G401 (cell line): ENCODE data around the gene LSP1. TPM values are rescaled to one million over a fixed set of nuclear protein-coding genes. Genes with fewer than 3 reads are reported as not detected.

Experiments
- DNase-seq: peaks from one replicate; pipeline ENCODE4 v3.0.0-alpha.2; 2015; ENCODE audit warnings: low spot score
- in situ Hi-C: cut with HindIII; loops from 2 replicates; pipeline ENCODE4 v1.10.0; 2016; ENCODE audit warnings: low sequenced_read_pairs, mixed read lengths
- total RNA-seq: library from RNA; depleted of rRNA; stranded (reverse); fragments of >200 nt; shearing (Covaris generic); gene quantifications from 2 replicates; pipeline ENCODE4 v1.2.3, GENCODE V29; 2014

LSP1 gene
- total RNA-seq, 1 experiment from 2014 or later = 0.20 TPM

DNA sequence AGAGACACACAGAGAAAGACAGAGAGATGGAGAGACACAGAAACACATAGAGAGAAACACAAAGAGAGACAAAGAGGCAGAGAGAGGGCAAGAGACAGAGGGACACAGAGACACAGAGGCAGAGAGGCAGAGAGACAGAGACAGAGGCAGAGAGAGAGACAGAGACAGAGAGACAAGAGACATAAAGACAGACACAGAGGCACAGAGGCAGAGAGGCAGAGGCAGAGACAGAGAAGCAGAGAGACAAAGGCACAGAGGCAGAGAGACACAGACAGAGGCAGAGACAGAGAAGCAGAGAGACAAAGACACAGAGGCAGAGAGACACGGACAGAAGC lies 7.8 kb upstream of the LSP1 start:
- in situ Hi-C loops = no loop called here
- no peak for DNase-seq

DNA sequence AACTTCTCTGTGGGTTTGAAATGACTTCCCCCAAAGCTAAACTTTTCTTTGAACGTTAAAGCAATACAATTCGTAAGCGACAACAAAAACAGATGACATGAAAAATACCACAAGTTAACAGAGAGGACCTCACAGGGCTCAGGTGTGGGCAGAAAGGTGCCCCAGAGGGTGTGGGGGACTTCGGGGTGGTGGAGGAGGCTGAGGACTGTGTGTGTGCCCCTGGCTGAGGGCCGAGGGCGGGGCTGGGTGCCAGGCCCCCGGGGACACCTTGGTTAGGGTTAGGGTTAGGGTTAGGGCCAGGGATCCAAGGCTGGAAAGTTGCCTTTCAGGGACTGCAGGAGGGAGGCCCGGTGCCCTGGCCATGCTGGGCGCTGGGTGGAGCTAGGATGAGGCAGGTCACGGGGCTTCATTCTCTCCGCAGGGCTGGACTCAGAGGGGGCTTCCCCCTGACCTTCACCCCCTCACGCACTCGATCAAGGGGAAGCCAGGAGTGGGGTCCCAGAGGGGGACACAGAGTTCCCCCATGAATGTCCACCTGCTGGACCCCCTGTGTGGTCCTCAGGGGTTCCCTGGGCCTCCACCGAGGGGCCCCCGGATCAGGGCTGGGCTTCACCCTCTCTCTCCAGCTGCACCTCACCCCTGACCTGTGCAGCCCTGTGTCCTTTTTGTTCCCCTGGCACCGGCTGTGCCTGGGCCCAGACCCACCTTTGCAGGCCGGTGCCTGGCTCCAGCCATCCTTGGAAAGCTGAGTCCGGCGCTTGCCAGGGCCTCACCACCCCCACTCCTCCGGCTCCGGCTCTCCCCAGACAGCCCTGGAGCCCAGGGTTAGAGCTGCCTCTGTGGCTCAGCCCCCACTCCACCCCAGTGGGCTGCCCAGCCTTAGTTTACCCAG lies 7.1 kb upstream of the LSP1 start:
- in situ Hi-C loops = no loop called here
- DNase-seq = no peak

- in situ Hi-C loops = no loop called here
- no peak for DNase-seq
Observed at GRCh38 chr11:1846453-1846932, 6.4 kb upstream of the LSP1 start.

DNA sequence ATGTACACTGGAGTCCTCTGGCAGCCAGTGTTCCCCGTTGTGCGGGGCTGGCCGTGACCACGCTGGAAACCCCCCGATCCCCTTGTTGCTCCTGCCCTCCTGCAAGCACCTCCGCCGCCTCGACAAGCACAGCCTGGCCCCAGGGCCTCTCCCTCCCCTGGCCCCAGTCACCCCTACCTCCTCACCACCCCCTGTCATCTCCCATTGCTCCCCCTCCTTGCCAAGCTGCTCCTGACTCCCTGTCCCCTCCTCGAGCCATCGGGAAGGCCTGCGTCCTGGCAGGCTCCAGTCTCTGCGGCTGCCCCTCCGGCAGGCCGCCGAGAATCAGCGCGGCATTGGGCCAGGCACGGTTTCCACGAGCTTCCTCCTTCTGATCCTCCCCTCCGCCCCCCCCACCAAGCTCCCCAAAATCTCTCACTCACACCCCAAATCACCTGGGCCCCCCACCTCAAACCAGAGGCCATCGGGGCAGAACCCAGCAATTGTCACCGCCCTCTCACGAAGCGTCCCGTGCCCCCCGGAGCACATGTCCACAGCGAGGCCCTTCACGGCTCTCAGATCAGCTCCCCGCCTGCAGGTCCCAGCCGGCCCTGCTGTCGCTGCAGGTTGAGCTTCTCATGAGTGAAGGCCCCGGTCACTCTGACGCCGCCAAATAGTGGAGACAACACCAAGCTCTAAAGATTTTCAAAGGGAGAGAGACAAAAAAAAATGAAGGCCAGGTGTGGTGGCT lies 5.7 kb upstream of the LSP1 start:
- in situ Hi-C loops = no loop called here
- DNase-seq = no peak

GRCh38 chr11:1847926-1848639 lies 4.8 kb upstream of the LSP1 start:
- DNase-seq = no peak
- in situ Hi-C loops = no loop called here

- in situ Hi-C loops = no loop called here
Observed at GRCh38 chr11:1848640-1849430, 4.0 kb upstream of the LSP1 start.

GRCh38 chr11:1851468-1852180 lies 1.3 kb upstream of the LSP1 start:
- in situ Hi-C loops = no loop called here
- DNase-seq = no peak

More at GRCh38 chr11:1848640-1849430, 4.0 kb upstream of the LSP1 start:
- no peak for DNase-seq

- in situ Hi-C loops = no loop called here
Observed at GRCh38 chr11:1852271-1852876, 510 bp upstream of the LSP1 start.

DNA sequence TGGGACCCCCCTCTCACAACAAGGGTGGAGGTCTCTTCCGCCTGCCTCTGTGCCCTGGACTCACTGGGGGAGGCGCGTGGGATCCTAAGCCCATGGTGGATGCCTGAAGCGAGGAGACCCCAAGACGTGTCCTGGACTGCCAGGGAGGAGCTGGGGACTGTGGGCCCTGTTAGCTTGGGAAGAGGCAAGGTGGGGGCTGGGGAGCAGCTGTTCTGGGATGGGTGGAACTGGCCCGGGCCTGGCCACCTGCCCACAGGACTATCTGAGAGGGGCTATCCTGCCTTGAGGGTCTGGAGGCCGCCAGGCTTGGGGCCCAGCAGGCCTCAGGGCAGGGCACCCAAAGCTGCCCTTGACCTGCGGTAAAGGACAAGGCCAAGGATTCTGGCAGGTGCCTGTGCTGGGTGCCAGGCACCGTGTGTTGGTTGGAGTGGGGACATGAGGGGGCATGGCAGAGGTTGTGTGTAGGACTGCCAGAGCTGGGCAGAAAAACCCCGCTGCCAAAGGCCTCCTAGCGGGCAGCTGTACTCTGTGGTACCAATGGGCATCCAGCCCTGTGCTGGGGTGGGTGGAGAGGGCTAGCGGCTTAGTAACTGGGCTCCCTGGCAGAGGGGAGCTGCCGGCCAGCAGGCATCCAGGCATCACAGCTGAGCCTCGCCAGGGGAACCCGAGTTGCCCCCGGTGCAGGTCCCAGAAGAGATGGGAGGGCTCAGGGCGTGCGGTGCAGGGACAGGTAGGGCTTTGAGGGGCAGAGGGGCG lies 670 bp downstream of the LSP1 start:
- DNase-seq = no peak
- in situ Hi-C loops = no loop called here

More at GRCh38 chr11:1852271-1852876, 510 bp upstream of the LSP1 start:
- no peak for DNase-seq

- in situ Hi-C loops = no loop called here
- DNase-seq = no peak
Observed at GRCh38 chr11:1854132-1854948, 1.5 kb downstream of the LSP1 start.

GRCh38 chr11:1854949-1855885 lies 2.3 kb downstream of the LSP1 start:
- in situ Hi-C loops = no loop called here
- DNase-seq = no peak

DNA sequence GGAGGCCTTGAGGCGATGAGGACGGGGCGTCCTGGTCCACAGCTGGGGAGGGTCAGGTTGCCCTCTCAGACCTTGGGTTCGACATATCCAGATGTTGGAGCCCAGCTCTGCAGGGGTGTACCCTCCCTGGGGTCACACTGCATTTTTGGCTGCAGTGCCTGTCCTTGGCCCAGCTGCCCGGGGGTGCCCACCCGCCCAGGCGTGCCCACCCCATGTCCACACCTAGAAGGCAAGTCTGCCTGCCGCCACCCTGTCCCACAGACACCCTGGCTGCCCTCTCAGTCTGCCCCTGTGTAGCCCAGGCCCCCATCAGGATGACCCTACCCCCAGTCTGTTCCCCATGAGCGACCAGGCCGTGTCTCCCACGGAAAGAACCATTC lies 3.0 kb downstream of the LSP1 start:
- in situ Hi-C loops = no loop called here
- DNase-seq = no peak

GRCh38 chr11:1856306-1857005 lies 3.6 kb downstream of the LSP1 start:
- no peak for DNase-seq
- in situ Hi-C loops = no loop called here

DNA sequence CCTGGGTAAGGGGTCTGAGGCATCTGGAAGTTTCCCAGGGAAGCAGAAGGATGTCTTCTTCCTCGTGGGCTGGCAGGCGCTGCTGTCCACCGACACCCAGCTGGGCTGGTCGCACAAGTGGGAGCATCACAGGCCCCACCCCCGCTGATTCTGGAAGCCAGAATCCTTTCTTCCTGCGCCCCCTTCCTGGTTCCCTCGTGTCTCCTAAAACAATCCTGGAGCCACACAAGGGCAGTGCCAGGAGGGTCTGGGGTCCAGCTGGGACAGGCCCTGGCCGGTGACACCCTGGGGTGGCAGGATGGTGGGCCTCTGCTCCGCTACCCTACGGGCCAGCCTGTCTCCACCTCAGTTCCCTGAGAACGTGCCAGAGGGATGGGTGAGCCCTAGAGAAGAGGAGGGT lies 4.2 kb downstream of the LSP1 start:
- DNase-seq = no peak
- in situ Hi-C loops = no loop called here

- DNase-seq = no peak
- in situ Hi-C loops = no loop called here
Observed at GRCh38 chr11:1858154-1858553, 5.3 kb downstream of the LSP1 start.
